Measurements from ENCODE around the gene CLIC5. TPM values are rescaled to one million over a fixed set of nuclear protein-coding genes. Genes with fewer than 3 reads are reported as not detected.

Gene CLIC5
- polyA plus RNA-seq, 3 donors = not detected

- Histone ChIP-seq H2AFZ (ENCODE audit: insufficient read depth, low read depth, low read length, poor library complexity, severe bottlenecking) (no peak overlapping the region), H3K36me3 (replicated peaks in 1 of 2; ENCODE audit: control insufficient read depth in 1 of 2, insufficient read depth in 2 of 2, low read length in 2 of 2) (no peaks in the 10 kb centered on the region), H3K9ac (ENCODE audit: insufficient read depth, low read length, poor library complexity, severe bottlenecking) (no peak overlapping the region), H3K4me2 (replicated peaks; ENCODE audit: extremely low read depth, low read length, poor library complexity, severe bottlenecking) (no peak overlapping the region), H3K4me3 (replicated peaks in 1 of 3; ENCODE audit: low read depth in 2 of 3, low read length in 3 of 3) (no peak overlapping the region), H3K27ac (ENCODE audit: low read depth in 1 of 2, low read length in 2 of 2) (no peak overlapping the region), H3K79me2 (ENCODE audit: insufficient read depth, low read length) (no peaks in the 10 kb centered on the region), H3K27me3 (ENCODE audit: control insufficient read depth in 2 of 2, insufficient read depth in 2 of 2, low read length in 2 of 2) (no peaks in the 10 kb centered on the region), H3K9me3 (replicated peaks in 1 of 2; ENCODE audit: control insufficient read depth in 1 of 2, insufficient read depth in 1 of 2, low read length in 2 of 2) (no peaks in the 10 kb centered on the region), H4K20me1 (ENCODE audit: insufficient read depth, low read length) (no peaks in the 10 kb centered on the region), H3K4me1 (ENCODE audit: control insufficient read depth in 1 of 2, insufficient read depth in 2 of 2, low read length in 2 of 2) (no peaks in the 10 kb centered on the region)
- Mint-ChIP-seq H3K27me3 (ENCODE audit: low read depth in 3 of 3) (peaks cover 0 to 7% (median 2%) of the 10 kb centered on the region in 3 donors), H3K27ac (no peak overlapping the region), H3K9me3 (no peaks in the 10 kb centered on the region), H3K36me3 (no peaks in the 10 kb centered on the region), H3K4me3 (no peak overlapping the region), H3K4me1 (no peaks in the 10 kb centered on the region)
- WGBS (ENCODE audit: insufficient coverage) = 90% methylated on average over 7 of the region's 11 CpGs
- intact Hi-C loops (cut with micrococcal nuclease) = no loop called here
- DNase-seq = no peak
- TF ChIP-seq CTCF (IDR thresholded peaks at IDR 0.05) = no peak
Measured at GRCh38 chr6:45951321-45952167, 64.1 kb downstream of the CLIC5 start.

GRCh38 chr6:45949256-45949655 lies 66.4 kb downstream of the CLIC5 start:
- Histone ChIP-seq H3K4me1 (ENCODE audit: control insufficient read depth in 1 of 2, insufficient read depth in 2 of 2, low read length in 2 of 2) (no peaks in the 10 kb centered on the region), H3K4me2 (replicated peaks; ENCODE audit: extremely low read depth, low read length, poor library complexity, severe bottlenecking) (no peak overlapping the region), H3K36me3 (replicated peaks in 1 of 2; ENCODE audit: control insufficient read depth in 1 of 2, insufficient read depth in 2 of 2, low read length in 2 of 2) (no peaks in the 10 kb centered on the region), H3K27me3 (ENCODE audit: control insufficient read depth in 2 of 2, insufficient read depth in 2 of 2, low read length in 2 of 2) (no peaks in the 10 kb centered on the region), H3K79me2 (ENCODE audit: insufficient read depth, low read length) (no peaks in the 10 kb centered on the region), H2AFZ (ENCODE audit: insufficient read depth, low read depth, low read length, poor library complexity, severe bottlenecking) (no peak overlapping the region), H4K20me1 (ENCODE audit: insufficient read depth, low read length) (no peaks in the 10 kb centered on the region), H3K27ac (ENCODE audit: low read depth in 1 of 2, low read length in 2 of 2) (no peak overlapping the region), H3K9me3 (replicated peaks in 1 of 2; ENCODE audit: control insufficient read depth in 1 of 2, insufficient read depth in 1 of 2, low read length in 2 of 2) (no peaks in the 10 kb centered on the region), H3K9ac (ENCODE audit: insufficient read depth, low read length, poor library complexity, severe bottlenecking) (no peak overlapping the region), H3K4me3 (replicated peaks in 1 of 3; ENCODE audit: low read depth in 2 of 3, low read length in 3 of 3) (no peak overlapping the region)
- Mint-ChIP-seq H3K9me3 (no peaks in the 10 kb centered on the region), H3K4me1 (no peaks in the 10 kb centered on the region), H3K27me3 (ENCODE audit: low read depth in 3 of 3) (peaks cover 0 to 5% (median 1%) of the 10 kb centered on the region in 3 donors), H3K36me3 (no peaks in the 10 kb centered on the region), H3K4me3 (no peak overlapping the region), H3K27ac (no peak overlapping the region)
- WGBS (ENCODE audit: insufficient coverage) = 97% methylated on average over 6 of the region's 7 CpGs
- no peak for DNase-seq
- intact Hi-C loops (cut with micrococcal nuclease) = no loop called here
- no peak for TF ChIP-seq CTCF (IDR thresholded peaks at IDR 0.05)

All from CD14-positive monocyte (primary cell).